ENCODE results near the gene ADAMTSL2. TPM values are rescaled to one million over a fixed set of nuclear protein-coding genes. Genes with fewer than 3 reads are reported as not detected.

Gene ADAMTSL2
- total RNA-seq, 4 donors from 2014 or later = 11.1 to 38.9 (median 26.9) TPM

- peaks cover 0 to 5% (median 2%) of the 10 kb centered on the region in 4 donors for H3K4me1 ChIP-seq
- peaks cover 0 to 65% of the 10 kb centered on the region in 2 donors for H3K27me3 ChIP-seq
- no peak overlapping the region for H3K4me3 ChIP-seq
- no peak overlapping the region for H3K27ac ChIP-seq
- WGBS, 2 donors = 80 to 82% methylated on average over 12 to 13 of the region's 13 CpGs
- TF ChIP-seq EP300 (IDR thresholded peaks at IDR 0.05) (no peak), CTCF (IDR thresholded peaks at IDR 0.05) (no peak), POLR2A (IDR thresholded peaks at IDR 0.05) (no peak)
- DNase-seq (ENCODE audit: low spot score in 2 of 2) = no peak
- no peaks in the 10 kb centered on the region for H3K9me3 ChIP-seq
- no peaks in the 10 kb centered on the region for H3K36me3 ChIP-seq
Measured at GRCh38 chr9:133616643-133617405, 82.3 kb downstream of the ADAMTSL2 start.

GRCh38 chr9:133618726-133619125, 84.2 kb downstream of the ADAMTSL2 start:
- H3K9me3 ChIP-seq = no peaks in the 10 kb centered on the region
- DNase-seq (ENCODE audit: low spot score in 2 of 2) = no peak
- TF ChIP-seq EP300 (IDR thresholded peaks at IDR 0.05) (no peak), CTCF (IDR thresholded peaks at IDR 0.05) (no peak), POLR2A (IDR thresholded peaks at IDR 0.05) (no peak)
- H3K4me1 ChIP-seq = peaks cover 0 to 5% (median 2%) of the 10 kb centered on the region in 4 donors
- WGBS, 2 donors = 84 to 92% methylated on average over 10 of the region's 10 CpGs
- H3K4me3 ChIP-seq = no peak overlapping the region
- peaks cover 0 to 72% of the 10 kb centered on the region in 2 donors for H3K27me3 ChIP-seq
- no peak overlapping the region for H3K27ac ChIP-seq
- H3K36me3 ChIP-seq = no peaks in the 10 kb centered on the region

GRCh38 chr9:133619791-133620190, 85.3 kb downstream of the ADAMTSL2 start:
- 20 to 27% methylated on average over 8 of the region's 8 CpGs for WGBS, 2 donors
- peaks cover 0 to 3% (median 0%) of the 10 kb centered on the region in 4 donors for H3K9me3 ChIP-seq
- H3K27me3 ChIP-seq = peaks cover 0 to 65% of the 10 kb centered on the region in 2 donors
- H3K27ac ChIP-seq = no peak overlapping the region
- TF ChIP-seq EP300 (IDR thresholded peaks at IDR 0.05) (no peak), POLR2A (IDR thresholded peaks at IDR 0.05) (no peak), CTCF (IDR thresholded peaks at IDR 0.05) (no peak)
- no peaks in the 10 kb centered on the region for H3K36me3 ChIP-seq
- no peak overlapping the region for H3K4me3 ChIP-seq
- H3K4me1 ChIP-seq = peaks cover 0 to 5% (median 2%) of the 10 kb centered on the region in 4 donors
- DNase-seq (ENCODE audit: low spot score in 2 of 2) = no peak

- TF ChIP-seq POLR2A (IDR thresholded peaks at IDR 0.05) (no peak), EP300 (IDR thresholded peaks at IDR 0.05) (no peak), CTCF (IDR thresholded peaks at IDR 0.05) (no peak)
- peaks cover 0 to 5% (median 2%) of the 10 kb centered on the region in 4 donors for H3K4me1 ChIP-seq
- 55 to 60% methylated on average over 11 of the region's 11 CpGs for WGBS, 2 donors
- peaks cover 0 to 23% (median 3%) of the 10 kb centered on the region in 4 donors for H3K9me3 ChIP-seq
- H3K27me3 ChIP-seq = peaks cover 0 to 45% of the 10 kb centered on the region in 2 donors
- H3K27ac ChIP-seq = no peak overlapping the region
- DNase-seq (ENCODE audit: low spot score in 2 of 2) = no peak
- H3K4me3 ChIP-seq = no peak overlapping the region
- H3K36me3 ChIP-seq = no peaks in the 10 kb centered on the region
Measured at GRCh38 chr9:133621725-133622267, 87.3 kb downstream of the ADAMTSL2 start.

GRCh38 chr9:133622555-133622954, 88.1 kb downstream of the ADAMTSL2 start:
- H3K27me3 ChIP-seq = peaks cover 0 to 37% of the 10 kb centered on the region in 2 donors

More at GRCh38 chr9:133622555-133622954, 88.1 kb downstream of the ADAMTSL2 start:
- H3K27ac ChIP-seq = no peak overlapping the region
- peaks cover 0 to 29% (median 3%) of the 10 kb centered on the region in 4 donors for H3K9me3 ChIP-seq
- H3K4me3 ChIP-seq = no peak overlapping the region
- DNase-seq (ENCODE audit: low spot score in 2 of 2) = no peak
- 65 to 80% methylated on average over 4 to 5 of the region's 5 CpGs for WGBS, 2 donors
- TF ChIP-seq POLR2A (IDR thresholded peaks at IDR 0.05) (no peak), CTCF (IDR thresholded peaks at IDR 0.05) (no peak)
- peaks cover 0 to 5% (median 2%) of the 10 kb centered on the region in 4 donors for H3K4me1 ChIP-seq
- no peaks in the 10 kb centered on the region for H3K36me3 ChIP-seq

Data from tibial nerve (tissue), 4 donors.